NCI-H82 treated with DMSO at 0.1 percent for 48 hours (cell line): Measurements from ENCODE around the gene PHIP.

Experiments
- DNase-seq: peaks from one replicate; lab custom pipeline; 2025; ENCODE audit not compliant: unreplicated experiment; lab: John Stamatoyannopoulos, UW

Gene PHIP

GRCh38 chr6:79071547-79071946 lies 6.5 kb downstream of the PHIP start:
- DNase-seq, result no peak

GRCh38 chr6:79070206-79070825 lies 7.7 kb downstream of the PHIP start:
- DNase-seq, result no peak

- DNase-seq, result no peak
Measured at GRCh38 chr6:79066828-79067227, 11.2 kb downstream of the PHIP start.

- DNase-seq, result no peak
Measured at GRCh38 chr6:79066330-79066729, 11.7 kb downstream of the PHIP start.

GRCh38 chr6:79065232-79065631 lies 12.8 kb downstream of the PHIP start:
- DNase-seq, result no peak

GRCh38 chr6:79064635-79065034 lies 13.4 kb downstream of the PHIP start:
- DNase-seq, result no peak

GRCh38 chr6:79062708-79063107 lies 15.3 kb downstream of the PHIP start:
- no peak for DNase-seq

- DNase-seq, result no peak
Measured at GRCh38 chr6:79057746-79058145, 20.3 kb downstream of the PHIP start.

GRCh38 chr6:79056226-79056625 lies 21.8 kb downstream of the PHIP start:
- no peak for DNase-seq

GRCh38 chr6:79048611-79049010 lies 29.4 kb downstream of the PHIP start:
- DNase-seq, result no peak

- DNase-seq, result no peak
Measured at GRCh38 chr6:79047072-79047471, 31.0 kb downstream of the PHIP start.

- DNase-seq, result no peak
Measured at GRCh38 chr6:79045966-79046365, 32.1 kb downstream of the PHIP start.

- DNase-seq, result no peak
Measured at GRCh38 chr6:79042799-79043126, 35.3 kb downstream of the PHIP start.

- DNase-seq, result no peak
Measured at GRCh38 chr6:79042088-79042798, 35.8 kb downstream of the PHIP start.

GRCh38 chr6:79040083-79040482 lies 38.0 kb downstream of the PHIP start:
- no peak for DNase-seq

GRCh38 chr6:79038061-79038460 lies 40.0 kb downstream of the PHIP start:
- no peak for DNase-seq

GRCh38 chr6:79034865-79035264 lies 43.2 kb downstream of the PHIP start:
- DNase-seq, result no peak

- no peak for DNase-seq
Measured at GRCh38 chr6:79033279-79033678, 44.8 kb downstream of the PHIP start.

GRCh38 chr6:79031821-79032590 lies 46.0 kb downstream of the PHIP start:
- DNase-seq, result no peak

GRCh38 chr6:79030511-79030910 lies 47.5 kb downstream of the PHIP start:
- DNase-seq, result no peak

- DNase-seq, result no peak
Measured at GRCh38 chr6:79030023-79030422, 48.0 kb downstream of the PHIP start.

GRCh38 chr6:79028641-79029314 lies 49.3 kb downstream of the PHIP start:
- DNase-seq, result no peak
